CD4-positive, alpha-beta T cell (primary cell): ENCODE data around the gene DNAH11. TPM values are rescaled to one million over a fixed set of nuclear protein-coding genes. Genes with fewer than 3 reads are reported as not detected.
"Not testable (repeated sequence)": the region's sequence is repeated elsewhere in the genome, so short reads cannot be mapped to it uniquely, and the experiment has no call there.

Experiments
- ATAC-seq: fragments of 200-7000 bp; cut with Tn5 transposase; one replicate; pipeline ENCODE4 v1.10.0; 2022; ENCODE audit warnings: mild to moderate bottlenecking; ENCODE audit not compliant: poor library complexity
- CTCF ChIA-PET: fragments of 350-600 bp; sonication (Branson Sonifier 250); formaldehyde crosslinking; loops from one replicate; lab custom pipeline; 2021; ENCODE audit warnings: antibody characterized with exemption, inconsistent platforms; lab: Charles Lee
- POLR2A ChIA-PET: fragments of 350-600 bp; sonication (Branson Sonifier 250); formaldehyde crosslinking; loops from one replicate; lab custom pipeline; 2021; ENCODE audit warnings: antibody characterized with exemption, inconsistent platforms; lab: Charles Lee
- DNase-seq, 14 experiments: peaks; one replicate each; pipeline ENCODE4 v3.0.0-alpha.2; 2013 to 2020; ENCODE audit warnings: mixed read lengths in 2 of 14
- H3K27ac ChIP-seq, 2 donors: one replicate each; pipeline versions ENCODE4 v1.5.1 to v1.7.0; 2013; ENCODE audit warnings: low read length in 2 of 2, low read depth in 1 of 2, mild to moderate bottlenecking in 1 of 2
- H3K27me3 ChIP-seq, 2 experiments: 1 replicate in 1 of 2; 2 replicates in 1 of 2; pipeline versions ENCODE4 v1.6.1 to v1.7.0; 2013; ENCODE audit warnings: low read length in 2 of 2, control low read depth in 1 of 2, mild to moderate bottlenecking in 1 of 2, moderate library complexity in 1 of 2; ENCODE audit not compliant: insufficient read depth in 2 of 2, control insufficient read depth in 1 of 2
- H3K36me3 ChIP-seq: one replicate; pipeline ENCODE4 v1.6.1; 2013; ENCODE audit warnings: low read length, control low read depth; ENCODE audit not compliant: insufficient read depth
- H3K4me1 ChIP-seq: one replicate; pipeline ENCODE4 v1.6.1; 2013; ENCODE audit warnings: low read length, control low read depth; ENCODE audit not compliant: insufficient read depth
- H3K4me3 ChIP-seq: one replicate; pipeline ENCODE4 v1.5.1; 2013; ENCODE audit warnings: mild to moderate bottlenecking, low read length, moderate library complexity
- H3K9me3 ChIP-seq, 2 experiments: 1 replicate in 1 of 2; 2 replicates in 1 of 2; pipeline versions ENCODE4 v1.6.1 to v1.7.0; 2013; ENCODE audit warnings: low read length in 2 of 2, mild to moderate bottlenecking in 2 of 2, control low read depth in 1 of 2, moderate library complexity in 1 of 2; ENCODE audit not compliant: control insufficient read depth in 1 of 2, insufficient read depth in 1 of 2
- H3K27ac Mint-ChIP-seq: one replicate; pipeline ENCODE4 v1.8.0; 2020; ENCODE audit warnings: mixed read lengths
- H3K27me3 Mint-ChIP-seq: one replicate; pipeline ENCODE4 v1.8.0; 2021; ENCODE audit warnings: mixed read lengths
- H3K36me3 Mint-ChIP-seq: one replicate; pipeline ENCODE4 v1.8.0; 2021; ENCODE audit warnings: low read depth, mixed read lengths
- H3K4me1 Mint-ChIP-seq: one replicate; pipeline ENCODE4 v1.8.0; 2021; ENCODE audit warnings: low read depth, mixed read lengths
- H3K4me3 Mint-ChIP-seq: one replicate; pipeline ENCODE4 v1.8.0; 2020; ENCODE audit warnings: mild to moderate bottlenecking, mixed read lengths
- H3K9me3 Mint-ChIP-seq: one replicate; pipeline ENCODE4 v1.8.0; 2020; ENCODE audit warnings: mixed read lengths
- CTCF ChIP-seq: fragments of 200-600 bp; IDR thresholded peaks from one replicate; pipeline ENCODE4 v1.8.0; 2022; ENCODE audit warnings: antibody characterized with exemption, mild to moderate bottlenecking
- intact Hi-C, 2 experiments: fragments of 100-400 bp; cut with DNase I in 1 of 2; cut with micrococcal nuclease in 1 of 2; formaldehyde crosslinking; loops; one replicate each; pipeline versions ENCODE4 v1.15.1 to v1.9.0; 2023 to 2025; cut with DNase I, micrococcal nuclease
- total RNA-seq, 174 experiments: library from RNA in 2 of 174; stranded (reverse) in 2 of 174; gene quantifications; one replicate each; pipeline ENCODE4 v1.2.3 and lab custom pipeline; 2021 to 2026

DNAH11 gene
- total RNA-seq, 2 experiments from 2014 or later = 0.11 TPM; not detected in 1

- H3K4me3 ChIP-seq = peak overlapping the region; percentile 22
Measured at GRCh38 chr7:21851559-21851967, 308.7 kb downstream of the DNAH11 start.

GRCh38 chr7:21865631-21866204 lies 322.9 kb downstream of the DNAH11 start:
- H3K4me1 ChIP-seq, H3K9me3 ChIP-seq, H3K27me3 ChIP-seq, H3K36me3 Mint-ChIP-seq, H3K4me1 Mint-ChIP-seq, H3K27ac ChIP-seq, H3K9me3 Mint-ChIP-seq, intact Hi-C loops, ATAC-seq, CTCF ChIA-PET, H3K27me3 Mint-ChIP-seq, H3K4me3 ChIP-seq, H3K36me3 ChIP-seq, H3K4me3 Mint-ChIP-seq, H3K27ac Mint-ChIP-seq, DNase-seq: not testable (repeated sequence)
- POLR2A ChIA-PET = interaction anchor here (0.7 kb wide), 1 partner anchor 25 kb away, joined by 3 read pairs; no protein-coding TSS in a partner anchor

More at GRCh38 chr7:21851559-21851967, 308.7 kb downstream of the DNAH11 start:
- no peaks in the 10 kb centered on the region for H3K36me3 ChIP-seq
- intact Hi-C loops = loop anchor here (10.0 kb wide), 2 partner anchors 587 to 597 kb away; no protein-coding TSS in a partner anchor
- no peaks in the 10 kb centered on the region for H3K27me3 ChIP-seq
- Mint-ChIP-seq H3K4me3 (peak overlapping the region; percentile 70), H3K4me1 (peaks cover 43% of the 10 kb centered on the region), H3K27ac (peak overlapping the region; percentile 82), H3K36me3 (no peaks in the 10 kb centered on the region), H3K27me3 (no peaks in the 10 kb centered on the region), H3K9me3 (no peaks in the 10 kb centered on the region)
- H3K4me1 ChIP-seq = peaks cover 11% of the 10 kb centered on the region
- ATAC-seq (peak; percentile 82), DNase-seq (peak in 4 of 14 experiments; percentile 4 to 23 (median 18))
- peaks cover 0 to 4% of the 10 kb centered on the region in 2 experiments for H3K9me3 ChIP-seq
- H3K27ac ChIP-seq = peak overlapping the region in 1 of 2 donors; percentile 53
- CTCF ChIA-PET = no interaction called here
- POLR2A ChIA-PET = interaction anchor here (0.6 to 2.0 kb wide), 2 partner anchors 61 to 93 kb away, joined by 3 to 5 read pairs; no protein-coding TSS in a partner anchor
- TF ChIP-seq CTCF = no peak

- Mint-ChIP-seq H3K4me1 (no peaks in the 10 kb centered on the region), H3K36me3 (no peaks in the 10 kb centered on the region), H3K4me3 (no peak overlapping the region), H3K27me3 (no peaks in the 10 kb centered on the region), H3K9me3 (no peaks in the 10 kb centered on the region), H3K27ac (no peak overlapping the region)
- Histone ChIP-seq H3K27ac (no peak overlapping the region), H3K4me3 (no peak overlapping the region), H3K27me3 (no peaks in the 10 kb centered on the region), H3K4me1 (no peaks in the 10 kb centered on the region), H3K9me3 (no peaks in the 10 kb centered on the region), H3K36me3 (no peaks in the 10 kb centered on the region)
- ChIA-PET POLR2A (no interaction called here), CTCF (no interaction called here)
- TF ChIP-seq CTCF = no peak
- intact Hi-C loops = no loop called here
- no peak for DNase-seq
- ATAC-seq = no peak
Measured at GRCh38 chr7:21866731-21867130, 323.9 kb downstream of the DNAH11 start.

GRCh38 chr7:21867226-21867625 lies 324.4 kb downstream of the DNAH11 start:
- Histone ChIP-seq H3K4me3 (no peak overlapping the region), H3K9me3 (no peaks in the 10 kb centered on the region), H3K36me3 (no peaks in the 10 kb centered on the region), H3K27ac (no peak overlapping the region), H3K27me3 (no peaks in the 10 kb centered on the region), H3K4me1 (no peaks in the 10 kb centered on the region)
- H3K36me3 Mint-ChIP-seq = no peaks in the 10 kb centered on the region
- no peaks in the 10 kb centered on the region for H3K27me3 Mint-ChIP-seq
- intact Hi-C loops = no loop called here
- no peaks in the 10 kb centered on the region for H3K4me1 Mint-ChIP-seq
- TF ChIP-seq CTCF = no peak
- H3K9me3 Mint-ChIP-seq = no peaks in the 10 kb centered on the region
- CTCF ChIA-PET = no interaction called here
- POLR2A ChIA-PET = no interaction called here
- DNase-seq (no peak), ATAC-seq (no peak)
- H3K4me3 Mint-ChIP-seq = no peak overlapping the region
- H3K27ac Mint-ChIP-seq = no peak overlapping the region
